ENCODE data around the gene CARTPT.

CARTPT gene

DNA sequence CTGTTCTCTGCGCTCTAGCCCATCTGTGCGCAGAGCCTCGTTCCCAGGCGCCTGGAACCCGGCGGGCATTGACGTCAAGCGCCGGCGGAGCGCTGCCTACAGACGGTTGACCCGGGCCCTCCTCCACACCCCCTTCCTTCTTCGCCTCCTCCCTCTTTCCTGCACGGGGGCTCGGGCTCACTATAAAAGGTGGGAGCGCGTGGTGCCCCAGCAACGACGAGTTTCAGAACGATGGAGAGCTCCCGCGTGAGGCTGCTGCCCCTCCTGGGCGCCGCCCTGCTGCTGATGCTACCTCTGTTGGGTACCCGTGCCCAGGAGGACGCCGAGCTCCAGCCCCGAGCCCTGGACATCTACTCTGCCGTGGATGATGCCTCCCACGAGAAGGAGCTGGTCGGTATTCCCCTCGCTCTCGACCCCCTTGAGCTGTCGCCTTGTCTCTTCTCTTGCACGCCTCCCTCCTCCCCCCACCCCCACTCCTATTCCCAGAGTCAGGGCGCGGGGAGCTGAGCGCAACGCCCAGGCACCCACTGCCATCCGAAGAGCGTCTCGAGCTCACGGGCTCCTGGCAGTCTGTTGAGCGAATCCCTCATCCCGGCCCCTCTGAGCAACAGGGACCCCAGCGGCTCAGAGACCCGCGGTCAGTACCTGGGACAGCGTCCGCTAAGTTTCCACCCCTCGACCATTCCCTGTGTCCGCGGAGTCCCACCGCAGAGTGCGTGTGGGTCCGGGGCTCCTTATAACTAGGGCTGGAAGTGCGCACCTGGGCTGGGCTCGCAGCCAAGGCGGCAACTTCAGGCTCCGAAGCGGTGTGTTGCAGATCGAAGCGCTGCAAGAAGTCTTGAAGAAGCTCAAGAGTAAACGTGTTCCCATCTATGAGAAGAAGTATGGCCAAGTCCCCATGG lies at the start of gene CARTPT:
Gene CARTPT (plus strand): TSS at position 213 of the 902 bp plus-strand sequence. CDS start 19 bp downstream, at position 232.
- no peak for DNase-seq (ENCODE audit: low read depth)
- no peak within 1 kb of the TSS for H3K4me3 ChIP-seq (ENCODE audit: low read depth, low read length)
- TF ChIP-seq, protein P1, sequence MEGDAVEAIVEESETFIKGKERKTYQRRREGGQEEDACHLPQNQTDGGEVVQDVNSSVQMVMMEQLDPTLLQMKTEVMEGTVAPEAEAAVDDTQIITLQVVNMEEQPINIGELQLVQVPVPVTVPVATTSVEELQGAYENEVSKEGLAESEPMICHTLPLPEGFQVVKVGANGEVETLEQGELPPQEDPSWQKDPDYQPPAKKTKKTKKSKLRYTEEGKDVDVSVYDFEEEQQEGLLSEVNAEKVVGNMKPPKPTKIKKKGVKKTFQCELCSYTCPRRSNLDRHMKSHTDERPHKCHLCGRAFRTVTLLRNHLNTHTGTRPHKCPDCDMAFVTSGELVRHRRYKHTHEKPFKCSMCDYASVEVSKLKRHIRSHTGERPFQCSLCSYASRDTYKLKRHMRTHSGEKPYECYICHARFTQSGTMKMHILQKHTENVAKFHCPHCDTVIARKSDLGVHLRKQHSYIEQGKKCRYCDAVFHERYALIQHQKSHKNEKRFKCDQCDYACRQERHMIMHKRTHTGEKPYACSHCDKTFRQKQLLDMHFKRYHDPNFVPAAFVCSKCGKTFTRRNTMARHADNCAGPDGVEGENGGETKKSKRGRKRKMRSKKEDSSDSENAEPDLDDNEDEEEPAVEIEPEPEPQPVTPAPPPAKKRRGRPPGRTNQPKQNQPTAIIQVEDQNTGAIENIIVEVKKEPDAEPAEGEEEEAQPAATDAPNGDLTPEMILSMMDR (IDR thresholded peaks at IDR 0.05; ENCODE audit: low read depth, low read length, missing control alignments): no peak
- in situ Hi-C loops (cut with HindIII; ENCODE audit: low sequenced_read_pairs): no loop called here

DNA sequence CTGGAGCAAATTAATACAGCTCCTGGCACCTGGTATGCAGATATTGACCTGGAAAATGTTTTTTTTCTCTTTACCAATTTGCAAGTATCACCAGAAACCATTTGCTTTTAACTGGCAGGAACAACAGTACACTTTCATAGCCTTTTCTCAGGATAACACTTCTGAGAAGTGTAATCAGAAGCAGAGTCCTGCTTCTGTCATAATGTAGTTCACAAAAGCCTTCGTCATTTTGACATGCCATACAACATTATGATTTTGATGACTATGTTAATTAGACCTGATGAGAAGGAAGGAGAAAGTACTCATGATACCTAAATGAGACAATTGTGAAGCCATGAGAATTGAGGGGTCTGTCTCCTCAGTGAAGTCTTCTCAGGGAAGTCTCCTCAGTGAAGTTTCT lies 41.1 kb upstream of the CARTPT start:
- TF ChIP-seq, protein P1 (IDR thresholded peaks at IDR 0.05; ENCODE audit: low read depth, low read length, missing control alignments): no peak
- in situ Hi-C loops (cut with HindIII; ENCODE audit: low sequenced_read_pairs): no loop called here
- no peak overlapping the region for H3K4me3 ChIP-seq (ENCODE audit: low read depth, low read length)

DNA sequence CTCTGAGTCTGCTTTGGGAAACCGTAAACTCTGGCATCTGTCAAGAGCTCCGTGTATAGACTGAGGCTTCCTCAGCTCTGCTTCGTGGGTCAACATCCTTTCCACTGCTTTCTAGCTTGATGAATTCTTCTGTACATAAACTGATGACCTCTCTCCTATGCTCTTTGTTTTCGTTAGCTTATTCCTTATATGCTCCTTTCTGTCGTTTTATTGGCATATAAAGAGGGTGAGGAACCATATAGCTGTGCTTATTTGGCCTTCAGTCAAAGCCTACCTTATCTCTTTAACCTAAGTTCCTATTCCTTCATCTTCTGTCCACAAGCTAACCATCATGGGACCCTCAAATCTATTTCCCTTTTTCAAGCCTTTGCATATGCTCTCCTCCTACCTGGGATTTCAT lies 39.4 kb upstream of the CARTPT start:
- TF ChIP-seq, protein P1 (IDR thresholded peaks at IDR 0.05; ENCODE audit: low read depth, low read length, missing control alignments): no peak
- no peak overlapping the region for H3K4me3 ChIP-seq (ENCODE audit: low read depth, low read length)
- in situ Hi-C loops (cut with HindIII; ENCODE audit: low sequenced_read_pairs): no loop called here
- DNase-seq (ENCODE audit: low read depth): no peak

More for the DNA sequence above, 41.1 kb upstream of the CARTPT start:
- no peak for DNase-seq (ENCODE audit: low read depth)

DNA sequence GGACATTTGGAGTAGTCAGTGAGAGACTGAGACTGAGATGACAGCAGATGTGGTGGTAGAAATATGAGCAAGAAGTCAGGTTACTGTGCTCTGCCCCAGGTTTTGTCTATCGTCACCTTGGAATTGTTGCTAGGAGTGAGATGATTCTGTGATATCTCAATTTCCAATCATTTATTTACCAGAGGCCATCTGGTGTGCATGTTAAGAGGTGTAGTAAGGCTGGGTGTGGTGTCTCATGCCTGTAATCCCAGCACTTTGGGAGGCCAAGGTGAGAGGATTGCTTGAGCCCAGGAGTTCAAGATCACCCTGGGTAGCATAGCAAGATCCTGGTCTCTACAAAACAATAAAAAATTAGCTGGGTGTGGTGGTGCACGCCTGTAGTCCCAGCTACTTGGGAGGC lies 38.6 kb upstream of the CARTPT start:
- in situ Hi-C loops (cut with HindIII; ENCODE audit: low sequenced_read_pairs): no loop called here
- DNase-seq (ENCODE audit: low read depth): no peak
- TF ChIP-seq, protein P1 (IDR thresholded peaks at IDR 0.05; ENCODE audit: low read depth, low read length, missing control alignments): no peak
- no peak overlapping the region for H3K4me3 ChIP-seq (ENCODE audit: low read depth, low read length)

DNA sequence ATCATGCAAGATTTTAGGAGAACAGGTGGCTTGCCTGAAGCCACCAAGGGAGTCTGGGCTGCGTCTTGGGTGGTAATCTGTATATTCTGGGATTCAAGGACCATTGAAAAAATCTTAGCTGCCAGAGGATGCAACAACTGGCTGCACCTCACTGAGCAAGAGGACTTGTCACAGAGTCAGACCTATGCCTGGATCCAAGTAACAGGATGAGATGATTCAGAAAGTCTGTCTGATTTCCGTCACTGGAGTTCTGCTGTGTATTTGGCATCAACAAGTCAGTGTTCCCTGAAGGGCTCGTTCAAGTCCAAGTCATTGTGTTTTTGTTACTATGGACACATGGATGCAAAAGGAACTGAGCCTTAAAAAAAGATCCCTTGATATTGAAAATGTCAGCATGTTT lies 37.8 kb upstream of the CARTPT start:
- H3K4me3 ChIP-seq (ENCODE audit: low read depth, low read length): no peak overlapping the region
- in situ Hi-C loops (cut with HindIII; ENCODE audit: low sequenced_read_pairs): no loop called here
- TF ChIP-seq, protein P1 (IDR thresholded peaks at IDR 0.05; ENCODE audit: low read depth, low read length, missing control alignments): no peak
- DNase-seq (ENCODE audit: low read depth): no peak

DNA sequence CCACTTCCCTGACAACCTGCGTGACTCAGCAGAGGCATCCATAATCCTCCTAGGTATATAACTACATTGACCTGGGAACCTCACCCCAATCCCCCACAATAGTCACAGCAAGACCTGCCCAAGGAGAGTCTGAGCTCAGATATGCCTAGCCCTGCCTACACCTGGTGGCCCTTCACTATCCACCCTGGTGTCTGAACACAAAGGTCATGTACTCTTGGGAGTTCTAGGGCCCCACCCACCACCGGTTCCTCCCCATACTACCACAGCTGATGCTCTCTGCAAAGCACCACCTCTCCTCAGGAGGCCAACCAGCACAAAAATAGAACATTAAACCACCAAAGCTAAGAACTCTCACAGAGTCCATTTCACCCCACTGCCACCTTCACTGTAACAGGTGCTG lies 34.8 kb upstream of the CARTPT start:
- no peak overlapping the region for H3K4me3 ChIP-seq (ENCODE audit: low read depth, low read length)
- DNase-seq (ENCODE audit: low read depth): no peak
- in situ Hi-C loops (cut with HindIII; ENCODE audit: low sequenced_read_pairs): no loop called here
- TF ChIP-seq, protein P1 (IDR thresholded peaks at IDR 0.05; ENCODE audit: low read depth, low read length, missing control alignments): no peak
